Kidney epithelial cell (primary cell): ENCODE data around the gene PARD6B. TPM values are rescaled to one million over a fixed set of nuclear protein-coding genes. Genes with fewer than 3 reads are reported as not detected.

Experiments
- DNase-seq: peaks from one replicate; pipeline ENCODE4 v3.0.0-alpha.2; 2010; ENCODE audit warnings: low read depth
- H3K27me3 ChIP-seq: 2 replicates; pipeline ENCODE4 v1.6.0; 2011; ENCODE audit warnings: low read length; ENCODE audit not compliant: control insufficient read depth, insufficient read depth
- H3K36me3 ChIP-seq: 2 replicates; pipeline ENCODE4 v1.5.1; 2011; ENCODE audit warnings: low read length; ENCODE audit not compliant: control insufficient read depth, insufficient read depth
- H3K4me3 ChIP-seq: 2 replicates; pipeline ENCODE4 v1.5.1; 2011; ENCODE audit warnings: low read depth, mild to moderate bottlenecking, control low read depth, low read length
- total RNA-seq: library from RNA; depleted of rRNA; stranded (reverse); fragments of >200 nt; gene quantifications from 2 replicates; pipeline ENCODE4 v1.2.3, GENCODE V29; 2015
- TF ChIP-seq, protein P1 (sequence below): IDR thresholded peaks from 2 replicates; pipeline ENCODE4 v1.5.1; 2011; ENCODE audit warnings: mild to moderate bottlenecking, moderate library complexity, low read length, control low read depth, inconsistent platforms; ENCODE audit not compliant: insufficient read depth, poor library complexity, severe bottlenecking

The PARD6B gene
- total RNA-seq, 1 donor from 2014 or later: 24.0 TPM

DNA sequence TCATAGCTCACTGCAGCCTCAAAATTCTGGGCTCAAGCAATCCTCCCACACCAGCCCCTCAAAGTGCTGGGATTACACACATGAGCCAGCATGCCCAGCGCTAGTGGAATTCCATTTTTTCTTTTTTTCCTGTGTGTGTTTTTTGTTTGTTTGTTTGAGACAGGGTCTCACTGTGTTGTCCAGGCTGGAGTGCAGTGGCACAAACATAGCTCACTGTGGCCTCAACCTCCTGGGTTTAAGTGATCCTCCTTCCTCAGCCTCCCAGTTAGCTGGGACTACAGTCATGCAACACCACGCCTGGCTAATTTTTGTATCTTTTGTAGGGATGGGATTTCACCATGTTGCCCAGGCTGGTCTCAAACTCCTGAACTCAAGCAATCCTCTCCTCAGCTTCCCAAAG, 14.1 kb upstream of the PARD6B start:
- Histone ChIP-seq H3K27me3 (no peaks in the 10 kb centered on the region), H3K4me3 (no peak overlapping the region), H3K36me3 (no peaks in the 10 kb centered on the region)
- TF ChIP-seq, protein P1, sequence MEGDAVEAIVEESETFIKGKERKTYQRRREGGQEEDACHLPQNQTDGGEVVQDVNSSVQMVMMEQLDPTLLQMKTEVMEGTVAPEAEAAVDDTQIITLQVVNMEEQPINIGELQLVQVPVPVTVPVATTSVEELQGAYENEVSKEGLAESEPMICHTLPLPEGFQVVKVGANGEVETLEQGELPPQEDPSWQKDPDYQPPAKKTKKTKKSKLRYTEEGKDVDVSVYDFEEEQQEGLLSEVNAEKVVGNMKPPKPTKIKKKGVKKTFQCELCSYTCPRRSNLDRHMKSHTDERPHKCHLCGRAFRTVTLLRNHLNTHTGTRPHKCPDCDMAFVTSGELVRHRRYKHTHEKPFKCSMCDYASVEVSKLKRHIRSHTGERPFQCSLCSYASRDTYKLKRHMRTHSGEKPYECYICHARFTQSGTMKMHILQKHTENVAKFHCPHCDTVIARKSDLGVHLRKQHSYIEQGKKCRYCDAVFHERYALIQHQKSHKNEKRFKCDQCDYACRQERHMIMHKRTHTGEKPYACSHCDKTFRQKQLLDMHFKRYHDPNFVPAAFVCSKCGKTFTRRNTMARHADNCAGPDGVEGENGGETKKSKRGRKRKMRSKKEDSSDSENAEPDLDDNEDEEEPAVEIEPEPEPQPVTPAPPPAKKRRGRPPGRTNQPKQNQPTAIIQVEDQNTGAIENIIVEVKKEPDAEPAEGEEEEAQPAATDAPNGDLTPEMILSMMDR: no peak
- no peak for DNase-seq

DNA sequence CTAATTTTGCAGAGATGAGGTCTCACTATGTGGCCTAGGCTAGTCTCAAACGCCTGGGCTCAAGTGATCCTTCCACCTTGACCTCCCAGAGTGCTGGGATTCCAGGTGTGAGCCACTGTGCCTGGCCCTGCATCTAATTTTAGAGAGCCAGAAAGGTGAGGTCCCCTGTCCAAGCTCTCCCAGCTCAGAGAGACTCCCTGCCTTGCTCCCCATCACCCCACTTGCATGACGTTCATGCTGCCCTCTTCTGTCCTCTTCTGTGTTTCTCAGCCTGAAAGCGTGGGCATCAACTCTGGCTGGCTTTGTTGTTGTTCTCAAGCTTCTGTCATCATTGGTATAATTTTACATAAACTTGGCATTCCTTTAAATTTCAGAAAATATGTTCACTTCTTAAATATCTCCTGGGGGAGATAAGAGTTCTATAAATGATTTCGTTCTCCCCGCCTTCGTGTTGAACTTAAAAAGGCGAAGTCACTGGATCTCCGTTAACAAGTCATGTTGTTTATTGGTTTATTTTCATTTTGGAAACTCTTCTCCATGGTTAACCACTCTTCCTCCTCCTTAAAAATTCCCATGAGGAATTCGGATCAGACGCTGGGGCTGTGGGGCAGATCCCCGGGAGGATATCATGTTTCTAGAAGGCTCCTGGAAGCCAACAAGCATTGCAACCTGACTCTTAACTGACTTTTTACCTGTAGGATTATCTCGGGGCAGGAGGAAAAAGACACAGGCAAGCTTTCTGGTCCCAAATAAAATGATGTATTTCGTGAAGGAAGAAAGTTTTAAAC, 13.2 kb upstream of the PARD6B start:
- Histone ChIP-seq H3K27me3 (no peaks in the 10 kb centered on the region), H3K36me3 (no peaks in the 10 kb centered on the region), H3K4me3 (no peak overlapping the region)
- TF ChIP-seq, protein P1: peak; percentile 6
- DNase-seq: no peak

DNA sequence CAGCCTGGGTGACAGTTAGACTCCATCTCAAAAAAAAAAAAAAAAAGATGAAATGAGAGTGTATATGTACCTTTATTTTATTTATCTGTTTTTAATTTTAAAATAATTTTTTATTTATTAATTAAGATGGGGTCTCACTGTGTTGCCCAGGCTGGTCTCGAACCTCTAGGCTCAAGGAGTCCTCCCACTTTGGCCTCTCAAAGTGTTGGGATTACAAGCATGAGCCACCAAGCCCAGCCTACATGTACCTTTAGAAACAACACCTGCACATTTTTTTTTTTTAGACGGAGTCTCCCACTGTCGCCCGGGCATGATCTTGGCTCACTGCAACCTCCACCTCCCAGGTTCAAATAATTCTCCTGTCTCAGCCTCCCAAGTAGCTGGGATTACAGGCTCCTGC, 12.1 kb upstream of the PARD6B start:
- no peak overlapping the region for H3K4me3 ChIP-seq
- TF ChIP-seq, protein P1: no peak
- no peaks in the 10 kb centered on the region for H3K36me3 ChIP-seq
- no peak for DNase-seq
- H3K27me3 ChIP-seq: no peaks in the 10 kb centered on the region

DNA sequence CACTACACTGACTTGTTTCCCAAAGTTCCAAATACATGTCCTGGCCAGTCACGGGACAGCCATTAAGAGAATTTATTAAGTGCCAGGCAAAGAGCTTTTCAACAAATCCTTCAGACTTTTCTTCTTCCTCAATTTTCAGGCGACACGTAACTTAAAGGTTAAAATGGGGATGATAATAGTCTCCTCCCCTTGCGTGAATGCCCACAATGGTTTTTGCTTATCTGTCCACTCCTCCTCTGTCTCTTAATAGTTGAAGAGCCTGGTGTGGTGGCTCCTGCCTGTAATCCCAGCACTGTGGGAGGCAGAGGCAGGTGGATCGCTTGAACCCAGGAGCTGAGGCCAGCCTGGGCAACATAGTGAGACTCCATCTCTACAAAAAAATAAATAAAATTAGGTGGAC, 11.4 kb upstream of the PARD6B start:
- Histone ChIP-seq H3K27me3 (no peaks in the 10 kb centered on the region), H3K36me3 (no peaks in the 10 kb centered on the region), H3K4me3 (no peak overlapping the region)
- TF ChIP-seq, protein P1: no peak
- DNase-seq: no peak

DNA sequence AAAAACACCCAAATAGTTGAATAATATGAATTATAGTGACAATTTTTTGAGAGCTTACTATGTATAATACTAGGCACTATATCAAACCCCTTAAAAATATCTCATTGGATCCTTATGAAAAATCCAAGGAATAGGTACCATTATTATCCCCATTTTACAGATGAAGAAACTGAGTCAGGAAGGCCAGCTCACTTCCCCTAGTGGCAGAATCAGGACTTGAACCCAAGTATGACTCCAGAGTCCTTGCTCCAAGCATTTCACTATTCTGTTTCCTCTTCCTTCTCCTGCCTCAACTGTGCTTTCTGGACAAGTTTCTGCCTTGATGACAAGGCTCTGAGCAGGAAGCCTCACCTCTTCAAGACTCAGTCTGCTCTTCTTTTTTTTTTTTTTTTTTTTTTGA, 10.8 kb upstream of the PARD6B start:
- TF ChIP-seq, protein P1: no peak

DNA sequence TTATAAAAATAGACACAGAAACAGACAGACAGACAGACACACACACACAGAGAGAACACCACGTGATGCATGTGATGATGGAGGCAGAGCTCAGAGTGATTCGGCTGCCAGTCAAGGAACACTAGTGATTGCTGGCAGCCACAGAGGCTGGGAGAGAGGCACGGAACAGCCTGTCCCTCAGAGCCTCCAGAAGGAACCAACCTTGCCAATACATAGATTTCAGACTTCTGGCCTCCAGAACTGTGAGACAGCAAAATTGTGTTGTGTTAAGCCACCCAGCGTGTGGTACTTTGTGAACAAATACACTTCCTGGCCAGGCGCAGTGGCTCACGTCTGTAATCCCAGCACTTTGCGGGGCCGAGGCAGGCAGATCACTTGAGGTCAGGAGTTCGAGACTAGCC, 9.5 kb upstream of the PARD6B start:
- no peak for DNase-seq
- no peaks in the 10 kb centered on the region for H3K36me3 ChIP-seq
- no peak overlapping the region for H3K4me3 ChIP-seq
- no peaks in the 10 kb centered on the region for H3K27me3 ChIP-seq
- TF ChIP-seq, protein P1: no peak

More for the DNA sequence above, 10.8 kb upstream of the PARD6B start:
- Histone ChIP-seq H3K36me3 (no peaks in the 10 kb centered on the region), H3K4me3 (no peak overlapping the region), H3K27me3 (no peaks in the 10 kb centered on the region)
- DNase-seq: no peak
